Measurements from ENCODE around the gene KDM6B. TPM values are rescaled to one million over a fixed set of nuclear protein-coding genes. Genes with fewer than 3 reads are reported as not detected.

The KDM6B gene, protein sequence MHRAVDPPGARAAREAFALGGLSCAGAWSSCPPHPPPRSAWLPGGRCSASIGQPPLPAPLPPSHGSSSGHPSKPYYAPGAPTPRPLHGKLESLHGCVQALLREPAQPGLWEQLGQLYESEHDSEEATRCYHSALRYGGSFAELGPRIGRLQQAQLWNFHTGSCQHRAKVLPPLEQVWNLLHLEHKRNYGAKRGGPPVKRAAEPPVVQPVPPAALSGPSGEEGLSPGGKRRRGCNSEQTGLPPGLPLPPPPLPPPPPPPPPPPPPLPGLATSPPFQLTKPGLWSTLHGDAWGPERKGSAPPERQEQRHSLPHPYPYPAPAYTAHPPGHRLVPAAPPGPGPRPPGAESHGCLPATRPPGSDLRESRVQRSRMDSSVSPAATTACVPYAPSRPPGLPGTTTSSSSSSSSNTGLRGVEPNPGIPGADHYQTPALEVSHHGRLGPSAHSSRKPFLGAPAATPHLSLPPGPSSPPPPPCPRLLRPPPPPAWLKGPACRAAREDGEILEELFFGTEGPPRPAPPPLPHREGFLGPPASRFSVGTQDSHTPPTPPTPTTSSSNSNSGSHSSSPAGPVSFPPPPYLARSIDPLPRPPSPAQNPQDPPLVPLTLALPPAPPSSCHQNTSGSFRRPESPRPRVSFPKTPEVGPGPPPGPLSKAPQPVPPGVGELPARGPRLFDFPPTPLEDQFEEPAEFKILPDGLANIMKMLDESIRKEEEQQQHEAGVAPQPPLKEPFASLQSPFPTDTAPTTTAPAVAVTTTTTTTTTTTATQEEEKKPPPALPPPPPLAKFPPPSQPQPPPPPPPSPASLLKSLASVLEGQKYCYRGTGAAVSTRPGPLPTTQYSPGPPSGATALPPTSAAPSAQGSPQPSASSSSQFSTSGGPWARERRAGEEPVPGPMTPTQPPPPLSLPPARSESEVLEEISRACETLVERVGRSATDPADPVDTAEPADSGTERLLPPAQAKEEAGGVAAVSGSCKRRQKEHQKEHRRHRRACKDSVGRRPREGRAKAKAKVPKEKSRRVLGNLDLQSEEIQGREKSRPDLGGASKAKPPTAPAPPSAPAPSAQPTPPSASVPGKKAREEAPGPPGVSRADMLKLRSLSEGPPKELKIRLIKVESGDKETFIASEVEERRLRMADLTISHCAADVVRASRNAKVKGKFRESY (N-terminal part only)
- total RNA-seq (10 to 100 TPM; 25.7 to 28.1 (median 27.5) TPM), polyA plus RNA-seq (18.6 TPM)
- long read RNA-seq, donor 1, partial matches to known transcripts, result 13 of 13 reads
- long read RNA-seq, donor 1, other reads (novel, unspliced or antisense), result 0 of 13 reads
- long read RNA-seq, donor 2, partial matches to known transcripts, result 2 of 3 reads
- long read RNA-seq, donor 2, other reads (novel, unspliced or antisense), result 1 of 3 reads
- long read RNA-seq, donor 3, partial matches to known transcripts, result 10 of 10 reads
- long read RNA-seq, donor 3, other reads (novel, unspliced or antisense), result 0 of 10 reads
- long read RNA-seq, donor 4, partial matches to known transcripts, result 3 of 5 reads
- long read RNA-seq, donor 4, other reads (novel, unspliced or antisense), result 2 of 5 reads

DNA sequence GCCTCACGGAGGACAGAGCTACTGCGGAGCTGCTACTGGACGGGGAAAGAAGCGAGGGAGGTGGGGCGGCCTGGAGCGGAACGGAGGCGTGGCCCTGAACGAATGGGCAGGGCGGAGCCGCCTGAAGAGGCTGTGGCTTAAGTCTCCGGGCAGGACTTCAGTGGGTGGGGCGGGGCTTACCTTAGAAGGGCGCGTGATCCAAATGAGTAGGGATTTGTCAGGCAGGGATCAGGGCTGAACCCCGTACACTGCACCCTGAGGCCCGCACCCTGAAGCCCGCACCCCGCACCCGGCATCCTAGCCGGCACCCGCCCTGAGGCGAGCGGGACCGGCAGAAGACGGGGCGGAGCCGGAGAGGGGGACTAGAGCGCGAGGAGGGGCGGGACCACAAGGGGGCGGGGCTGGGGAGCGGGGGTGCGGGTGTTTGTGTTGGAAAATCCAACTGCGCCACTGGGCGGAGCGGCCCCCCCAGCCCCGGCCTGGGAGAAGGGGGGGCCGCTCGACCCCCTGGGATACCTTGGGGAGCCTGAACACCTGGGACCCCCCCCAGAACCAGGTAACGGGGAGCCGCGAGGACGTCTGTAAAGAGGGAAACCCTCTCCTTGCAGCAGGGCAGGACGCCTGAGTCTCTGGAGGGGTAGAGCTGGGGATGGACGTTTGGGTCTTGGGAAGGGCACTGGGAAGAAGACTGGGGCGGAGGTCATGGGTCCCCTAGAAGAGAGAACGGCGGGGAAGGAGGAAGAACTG, at the start of gene KDM6B:
Gene KDM6B (plus strand): TSS at position 423 of the 747 bp plus-strand sequence. CDS start 11,338 bp downstream, outside the sequence.
- intact Hi-C loops (cut with DNase I), result loop anchor here in 1 of 4 donors (2.0 kb wide), 1 partner anchor 23 kb away; the partner anchor contains the start of gene NAA38
- DNase-seq (peak; percentile 95 to 98 (median 97)), ATAC-seq (peak; percentile 76 to 81)
- under 1% methylated on average over 49 of the region's 49 CpGs for WGBS
- Histone ChIP-seq H3K27ac (ENCODE audit: low read length) (peak within 1 kb of the TSS; percentile 100), H3K4me1 (ENCODE audit: control insufficient read depth, insufficient read depth, low read length) (peaks cover 7% of the 10 kb centered on the region), H3K27me3 (ENCODE audit: control insufficient read depth, insufficient read depth) (no peaks in the 10 kb centered on the region), H3K4me3 (ENCODE audit: low read length) (peak within 1 kb of the TSS; percentile 94), H3K9me3 (ENCODE audit: control insufficient read depth, low read length) (no peaks in the 10 kb centered on the region)

DNA sequence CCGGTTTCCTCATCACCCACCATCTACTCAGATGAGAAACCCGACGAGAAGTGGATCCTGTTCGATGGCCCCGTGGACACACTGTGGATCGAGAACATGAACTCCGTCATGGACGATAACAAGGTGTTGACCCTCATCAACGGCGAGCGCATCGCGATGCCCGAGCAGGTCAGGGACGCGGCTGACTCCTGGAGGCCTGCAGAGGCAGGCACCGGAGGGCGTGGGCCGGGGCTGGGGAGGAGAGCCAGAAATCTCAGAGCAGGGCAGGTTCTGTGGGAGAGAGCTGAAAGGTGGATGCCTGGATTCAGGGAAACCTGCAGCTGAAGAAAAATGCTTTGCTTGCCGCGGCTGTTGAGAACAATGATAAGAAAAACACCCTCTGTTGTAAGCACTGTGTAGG, 47.2 kb upstream of the KDM6B start:
- 78% methylated on average over 21 of the region's 21 CpGs for WGBS
- ATAC-seq, result no peak

DNA sequence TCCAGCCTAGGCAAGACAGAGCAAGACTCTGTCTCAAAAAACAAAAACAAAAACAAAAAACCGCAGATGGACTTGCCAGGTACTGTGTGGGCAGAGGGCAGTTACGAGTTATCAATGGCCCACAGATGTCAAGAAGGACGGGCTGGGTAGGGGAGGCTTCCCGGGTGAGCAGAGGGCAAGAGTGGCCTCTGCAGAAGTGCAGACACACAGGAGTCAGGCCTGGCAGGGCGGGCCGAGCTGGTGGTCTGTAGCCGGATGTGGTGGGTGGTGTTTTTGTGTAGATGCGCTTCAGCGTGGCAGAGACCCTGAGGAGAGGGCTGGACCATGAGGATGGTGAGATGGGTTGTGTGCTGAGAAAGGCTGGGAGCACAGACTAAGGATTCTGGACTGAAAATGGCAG, 44.9 kb upstream of the KDM6B start:
- no peak overlapping the region for H3K4me3 ChIP-seq (ENCODE audit: low read length)
- no peaks in the 10 kb centered on the region for H3K4me1 ChIP-seq (ENCODE audit: control insufficient read depth, insufficient read depth, low read length)
- no peak overlapping the region for H3K27ac ChIP-seq (ENCODE audit: low read length)
- 73% methylated on average over 9 of the region's 9 CpGs for WGBS
- ATAC-seq, result no peak
- intact Hi-C loops (cut with DNase I), result no loop called here
- no peaks in the 10 kb centered on the region for H3K9me3 ChIP-seq (ENCODE audit: control insufficient read depth, low read length)
- DNase-seq, result no peak
- H3K27me3 ChIP-seq (ENCODE audit: control insufficient read depth, insufficient read depth), result no peaks in the 10 kb centered on the region

More for the DNA sequence above, 47.2 kb upstream of the KDM6B start:
- Histone ChIP-seq H3K27me3 (ENCODE audit: control insufficient read depth, insufficient read depth) (no peaks in the 10 kb centered on the region), H3K4me3 (ENCODE audit: low read length) (no peak overlapping the region), H3K27ac (ENCODE audit: low read length) (no peak overlapping the region), H3K9me3 (ENCODE audit: control insufficient read depth, low read length) (no peaks in the 10 kb centered on the region), H3K4me1 (ENCODE audit: control insufficient read depth, insufficient read depth, low read length) (no peaks in the 10 kb centered on the region)
- no peak for DNase-seq
- intact Hi-C loops (cut with DNase I), result no loop called here

DNA sequence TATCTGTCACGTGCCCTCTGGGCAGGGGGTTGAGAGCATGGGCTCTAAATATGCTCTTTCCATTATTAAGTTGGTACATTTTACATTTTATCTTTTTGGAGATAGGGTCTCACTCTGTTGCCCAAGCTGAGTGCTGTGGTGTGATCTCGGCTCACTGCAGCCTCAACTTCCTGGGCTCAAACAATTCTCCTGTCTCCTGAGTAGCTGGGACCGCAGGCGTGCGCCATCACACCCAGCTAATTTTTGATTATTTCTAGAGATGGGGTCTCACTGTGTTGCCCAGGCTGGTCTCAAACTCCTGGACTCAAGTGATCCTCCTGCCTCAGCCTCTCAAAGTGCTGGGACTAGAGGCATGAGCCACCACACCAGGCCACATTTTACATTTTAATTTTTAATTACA, 43.9 kb upstream of the KDM6B start:
- no peaks in the 10 kb centered on the region for H3K9me3 ChIP-seq (ENCODE audit: control insufficient read depth, low read length)
- no peaks in the 10 kb centered on the region for H3K27me3 ChIP-seq (ENCODE audit: control insufficient read depth, insufficient read depth)
- H3K4me3 ChIP-seq (ENCODE audit: low read length), result no peak overlapping the region
- H3K27ac ChIP-seq (ENCODE audit: low read length), result no peak overlapping the region
- DNase-seq (no peak), ATAC-seq (no peak)
- intact Hi-C loops (cut with DNase I), result no loop called here
- no peaks in the 10 kb centered on the region for H3K4me1 ChIP-seq (ENCODE audit: control insufficient read depth, insufficient read depth, low read length)
- WGBS, result 87% methylated on average over 5 of the region's 5 CpGs

DNA sequence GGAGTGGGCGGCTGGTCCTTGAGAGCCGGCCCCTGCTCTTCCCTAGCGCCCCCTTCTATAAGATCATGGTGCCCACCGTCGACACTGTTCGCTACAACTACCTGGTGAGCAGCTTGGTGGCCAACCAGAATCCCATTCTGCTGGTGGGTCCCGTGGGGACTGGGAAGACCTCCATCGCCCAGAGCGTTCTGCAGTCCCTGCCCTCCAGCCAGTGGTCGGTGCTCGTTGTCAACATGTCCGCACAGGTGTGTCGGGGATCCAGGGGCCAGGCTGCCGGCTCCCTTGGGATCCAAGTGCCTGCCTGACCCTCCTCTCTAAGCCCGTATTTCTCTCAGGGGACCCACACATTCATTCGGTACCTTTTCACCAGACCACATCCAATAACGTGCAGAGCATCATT, 41.4 kb upstream of the KDM6B start:
- ATAC-seq (no peak), DNase-seq (no peak)
- 92% methylated on average over 17 of the region's 17 CpGs for WGBS
- intact Hi-C loops (cut with DNase I), result no loop called here
- Histone ChIP-seq H3K9me3 (ENCODE audit: control insufficient read depth, low read length) (no peaks in the 10 kb centered on the region), H3K4me1 (ENCODE audit: control insufficient read depth, insufficient read depth, low read length) (no peaks in the 10 kb centered on the region), H3K27me3 (ENCODE audit: control insufficient read depth, insufficient read depth) (no peaks in the 10 kb centered on the region), H3K4me3 (ENCODE audit: low read length) (no peak overlapping the region), H3K27ac (ENCODE audit: low read length) (no peak overlapping the region)

DNA sequence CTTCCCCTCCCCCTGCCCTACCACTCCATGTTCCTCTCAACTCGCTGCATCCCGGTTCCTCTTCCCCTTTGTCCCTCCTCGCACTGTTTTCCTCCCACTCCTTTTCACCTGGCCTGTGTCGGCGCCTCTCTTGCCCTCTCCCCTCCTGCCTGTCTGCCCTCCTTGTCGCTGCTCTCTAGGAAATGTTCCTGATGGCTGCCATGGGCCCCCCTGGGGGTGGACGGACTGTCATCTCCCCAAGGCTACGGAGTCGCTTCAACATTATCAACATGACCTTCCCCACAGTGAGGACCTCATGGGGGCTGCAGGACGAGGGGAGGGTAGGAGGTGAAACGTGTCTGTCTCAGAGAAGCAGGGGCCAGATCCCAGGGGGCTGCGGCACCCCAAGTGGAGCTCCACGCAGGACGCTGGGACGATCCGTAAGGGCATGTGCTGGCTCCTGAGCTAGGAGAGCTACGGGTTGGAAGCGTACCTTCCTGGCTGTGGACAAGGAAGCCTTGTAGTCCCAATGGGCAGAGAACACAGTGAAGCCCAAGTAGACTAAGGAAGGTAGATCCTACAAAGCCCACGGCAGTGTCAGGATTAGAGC, 39.8 kb upstream of the KDM6B start:
- intact Hi-C loops (cut with DNase I), result no loop called here
- ATAC-seq (no peak), DNase-seq (no peak)
- no peaks in the 10 kb centered on the region for H3K4me1 ChIP-seq (ENCODE audit: control insufficient read depth, insufficient read depth, low read length)
- H3K27ac ChIP-seq (ENCODE audit: low read length), result no peak overlapping the region
- no peak overlapping the region for H3K4me3 ChIP-seq (ENCODE audit: low read length)
- 46% methylated on average over 19 of the region's 19 CpGs for WGBS
- H3K27me3 ChIP-seq (ENCODE audit: control insufficient read depth, insufficient read depth), result no peaks in the 10 kb centered on the region
- no peaks in the 10 kb centered on the region for H3K9me3 ChIP-seq (ENCODE audit: control insufficient read depth, low read length)

DNA sequence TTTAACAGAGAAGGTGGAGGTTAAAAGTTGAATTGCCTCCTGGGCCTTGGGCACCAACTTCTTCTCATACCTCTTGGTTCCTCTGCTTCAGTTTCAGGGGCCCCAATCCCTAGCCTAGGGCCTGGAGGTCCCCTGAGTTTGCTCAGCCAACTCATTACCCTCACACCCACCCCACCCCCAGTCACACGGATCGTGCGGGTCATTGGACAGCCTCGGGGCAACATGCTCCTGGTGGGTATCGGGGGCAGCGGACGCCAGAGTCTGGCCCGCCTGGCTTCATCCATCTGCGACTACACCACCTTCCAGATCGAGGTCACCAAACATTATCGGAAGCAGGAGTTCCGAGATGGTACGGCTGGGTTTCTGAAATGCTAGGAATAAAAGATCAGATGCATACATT, 36.0 kb upstream of the KDM6B start:
- H3K27me3 ChIP-seq (ENCODE audit: control insufficient read depth, insufficient read depth), result no peaks in the 10 kb centered on the region
- H3K4me3 ChIP-seq (ENCODE audit: low read length), result no peak overlapping the region
- H3K9me3 ChIP-seq (ENCODE audit: control insufficient read depth, low read length), result no peaks in the 10 kb centered on the region
- no peaks in the 10 kb centered on the region for H3K4me1 ChIP-seq (ENCODE audit: control insufficient read depth, insufficient read depth, low read length)
- intact Hi-C loops (cut with DNase I), result no loop called here
- 90% methylated on average over 13 of the region's 13 CpGs for WGBS
- DNase-seq (no peak), ATAC-seq (no peak)
- H3K27ac ChIP-seq (ENCODE audit: low read length), result no peak overlapping the region

DNA sequence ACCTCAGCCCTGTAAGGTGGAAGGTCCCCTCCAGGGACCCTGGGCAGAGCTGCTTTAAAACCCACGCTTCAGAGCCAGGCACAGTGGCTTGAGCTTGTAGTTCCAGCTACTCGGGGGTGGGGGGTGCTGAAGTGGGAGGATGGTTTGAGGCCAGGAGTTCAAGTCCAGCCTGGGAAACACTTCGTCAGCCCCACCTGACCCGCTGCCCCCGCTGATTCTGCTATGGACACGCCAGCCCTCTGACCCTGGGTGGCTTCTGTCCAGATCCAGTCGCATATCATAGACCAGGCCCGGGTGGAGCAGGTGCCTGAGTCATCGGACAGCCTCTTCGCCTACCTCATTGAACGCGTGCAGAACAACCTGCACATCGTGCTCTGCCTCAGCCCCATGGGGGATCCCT, 35.2 kb upstream of the KDM6B start:
- Histone ChIP-seq H3K27ac (ENCODE audit: low read length) (no peak overlapping the region), H3K4me1 (ENCODE audit: control insufficient read depth, insufficient read depth, low read length) (no peaks in the 10 kb centered on the region), H3K9me3 (ENCODE audit: control insufficient read depth, low read length) (no peaks in the 10 kb centered on the region), H3K4me3 (ENCODE audit: low read length) (no peak overlapping the region), H3K27me3 (ENCODE audit: control insufficient read depth, insufficient read depth) (no peaks in the 10 kb centered on the region)
- DNase-seq, result no peak
- intact Hi-C loops (cut with DNase I), result no loop called here
- WGBS, result 80% methylated on average over 13 of the region's 13 CpGs
- ATAC-seq, result no peak

DNA sequence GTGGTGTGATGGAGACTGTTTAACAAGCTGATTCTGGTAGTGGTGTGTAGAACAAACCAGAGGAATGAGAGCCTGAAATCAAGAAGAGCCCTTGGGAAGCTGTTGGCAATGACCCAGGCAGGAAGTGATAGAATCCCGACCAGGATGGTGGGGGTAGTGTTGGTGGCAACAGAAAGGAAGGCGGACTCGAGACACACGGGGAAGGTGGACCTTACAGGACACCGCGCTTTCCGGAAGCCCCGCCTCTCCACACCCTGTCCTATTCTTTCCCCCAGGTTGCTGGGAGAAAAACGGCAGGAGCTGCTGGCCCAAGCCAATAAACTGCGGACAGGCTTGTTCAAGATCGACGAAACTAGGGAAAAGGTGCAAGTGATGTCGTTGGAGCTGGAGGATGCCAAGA, 30.0 kb upstream of the KDM6B start:
- Histone ChIP-seq H3K27ac (ENCODE audit: low read length) (no peak overlapping the region), H3K27me3 (ENCODE audit: control insufficient read depth, insufficient read depth) (no peaks in the 10 kb centered on the region), H3K9me3 (ENCODE audit: control insufficient read depth, low read length) (no peaks in the 10 kb centered on the region), H3K4me1 (ENCODE audit: control insufficient read depth, insufficient read depth, low read length) (no peaks in the 10 kb centered on the region), H3K4me3 (ENCODE audit: low read length) (no peak overlapping the region)
- intact Hi-C loops (cut with DNase I), result no loop called here
- ATAC-seq, result peak; percentile 31 to 67
- 41% methylated on average over 13 of the region's 13 CpGs for WGBS
- DNase-seq, result no peak
